NCI-H2196 treated with DMSO at 0.1 percent for 48 hours (cell line): ENCODE measurements around the gene AVEN.
"Not testable (repeated sequence)": the region's sequence is repeated elsewhere in the genome, so short reads cannot be mapped to it uniquely, and the experiment has no call there.

Experiments
- DNase-seq: peaks from one replicate; lab custom pipeline; 2025; ENCODE audit not compliant: unreplicated experiment; lab: John Stamatoyannopoulos, UW

AVEN gene

GRCh38 chr15:34043391-34043790, 4.4 kb upstream of the AVEN start:
- DNase-seq: no peak

GRCh38 chr15:34039790-34040113, 748 bp upstream of the AVEN start:
- DNase-seq: no peak

- peak; percentile 20 for DNase-seq
Observed at GRCh38 chr15:34038023-34038870, 757 bp downstream of the AVEN start.

GRCh38 chr15:34031987-34032760, 6.8 kb downstream of the AVEN start:
- no peak for DNase-seq

GRCh38 chr15:34027606-34028005, 11.4 kb downstream of the AVEN start:
- no peak for DNase-seq

- no peak for DNase-seq
Observed at GRCh38 chr15:34025252-34025651, 13.8 kb downstream of the AVEN start.

GRCh38 chr15:34023907-34024306, 15.1 kb downstream of the AVEN start:
- DNase-seq: no peak

- no peak for DNase-seq
Observed at GRCh38 chr15:34019369-34019990, 19.5 kb downstream of the AVEN start.

GRCh38 chr15:34018738-34019137, 20.3 kb downstream of the AVEN start:
- not testable (repeated sequence) for DNase-seq

GRCh38 chr15:34018021-34018645, 20.9 kb downstream of the AVEN start:
- no peak for DNase-seq

- DNase-seq: no peak
Observed at GRCh38 chr15:34014556-34014955, 24.4 kb downstream of the AVEN start.

GRCh38 chr15:34013746-34014145, 25.3 kb downstream of the AVEN start:
- no peak for DNase-seq

- DNase-seq: no peak
Observed at GRCh38 chr15:34012461-34013028, 26.5 kb downstream of the AVEN start.

GRCh38 chr15:34011481-34011880, 27.5 kb downstream of the AVEN start:
- DNase-seq: no peak

- no peak for DNase-seq
Observed at GRCh38 chr15:34010921-34011320, 28.1 kb downstream of the AVEN start.

- DNase-seq: no peak
Observed at GRCh38 chr15:34009656-34010055, 29.3 kb downstream of the AVEN start.

GRCh38 chr15:34006381-34006780, 32.6 kb downstream of the AVEN start:
- DNase-seq: no peak

GRCh38 chr15:34001536-34001935, 37.5 kb downstream of the AVEN start:
- no peak for DNase-seq

GRCh38 chr15:33995666-33996065, 43.3 kb downstream of the AVEN start:
- not testable (repeated sequence) for DNase-seq

- DNase-seq: no peak
Observed at GRCh38 chr15:33994005-33994615, 44.9 kb downstream of the AVEN start.

- DNase-seq: no peak
Observed at GRCh38 chr15:33988384-33988783, 50.6 kb downstream of the AVEN start.
